Transverse colon (tissue), 4 donors: ENCODE measurements around the gene ADIPOR1. TPM values are rescaled to one million over a fixed set of nuclear protein-coding genes. Genes with fewer than 3 reads are reported as not detected.
"Not testable (repeated sequence)": the region's sequence is repeated elsewhere in the genome, so short reads cannot be mapped to it uniquely, and the experiment has no call there.

Experiments
- DNase-seq: peaks from one replicate; pipeline ENCODE4 v3.0.0-alpha.2; 2019
- H3K27ac ChIP-seq, 4 donors: fragments of 200-600 bp; sonication (generic); 2 replicates each; pipeline ENCODE4 v1.5.1; 2016 to 2018; ENCODE audit warnings: inconsistent platforms in 4 of 4
- H3K27me3 ChIP-seq: fragments of 200-600 bp; sonication (generic); 2 replicates; pipeline ENCODE4 v1.5.1; 2017; ENCODE audit warnings: inconsistent platforms
- H3K36me3 ChIP-seq, 4 donors: fragments of 200-600 bp; sonication (generic); 2 replicates each; pipeline ENCODE4 v1.5.1; 2017 to 2019; ENCODE audit warnings: inconsistent platforms in 4 of 4
- H3K4me1 ChIP-seq, 4 donors: fragments of 200-600 bp; sonication (generic); 2 replicates each; pipeline ENCODE4 v1.5.1; 2017 to 2020; ENCODE audit warnings: inconsistent platforms in 4 of 4
- H3K4me3 ChIP-seq, 4 donors: fragments of 200-600 bp; sonication (generic); 1 replicate in 1 of 4; 2 replicates in 3 of 4; pipeline versions ENCODE4 v1.5.1 to v1.6.1; 2017 to 2019; ENCODE audit warnings: inconsistent platforms in 4 of 4
- H3K9me3 ChIP-seq, 2 donors: fragments of 200-600 bp; sonication (generic); 2 replicates each; pipeline ENCODE4 v1.5.1; 2017 to 2019; ENCODE audit warnings: inconsistent platforms in 2 of 2
- CTCF ChIP-seq, 5 experiments: fragments of 200-600 bp in 3 of 5; fragments of 450-650 bp in 2 of 5; sonication (generic) in 3 of 5; IDR thresholded peaks; 1 replicate in 2 of 5; 2 replicates in 3 of 5; pipeline ENCODE4 v1.5.1; 2016 to 2017; ENCODE audit warnings: antibody characterized with exemption in 5 of 5, inconsistent platforms in 3 of 5, mild to moderate bottlenecking in 2 of 5, moderate library complexity in 1 of 5
- EP300 ChIP-seq: sonication (generic); formaldehyde crosslinking; IDR thresholded peaks from one replicate; pipeline ENCODE4 v1.6.1; 2017; ENCODE audit warnings: antibody characterized with exemption, low read depth
- POLR2A ChIP-seq: fragments of 450-650 bp; IDR thresholded peaks from one replicate; pipeline ENCODE4 v1.6.1; 2016; ENCODE audit warnings: antibody characterized with exemption, mild to moderate bottlenecking, moderate library complexity
- POLR2AphosphoS5 ChIP-seq, 3 donors: sonication (generic); formaldehyde crosslinking; IDR thresholded peaks; one replicate each; pipeline ENCODE4 v1.6.1; 2016; ENCODE audit warnings: antibody characterized with exemption in 3 of 3
- WGBS, 2 donors: methylation state at CpG; one replicate each; pipeline ENCODE4 v1.1.5; 2018; ENCODE audit warnings: low coverage in 1 of 2; 5-methylcytosine and 5-hydroxymethylcytosine counted together
- in situ Hi-C, 4 donors: fragments of 200-750 bp; cut with MboI; loops; one replicate each; pipeline versions ENCODE4 v1.15.0 to v1.15.1; 2017; ENCODE audit warnings: low sequenced_read_pairs in 3 of 4, low pct_ligation_motif_present in 1 of 4, low pct_unique_long_range_greater_than_20kb in 1 of 4
- intact Hi-C: fragments of 100-400 bp; cut with DNase I; formaldehyde crosslinking; loops from one replicate; pipeline ENCODE4 v1.15.1; 2023; ENCODE audit warnings: low total_unique reads
- total RNA-seq, 4 donors: library from RNA; depleted of rRNA; stranded (reverse); fragments of >200 nt; gene quantifications; one replicate each; pipeline ENCODE4 v1.1.0, GENCODE V29; 2016

Gene ADIPOR1
- total RNA-seq, 4 donors from 2014 or later: 19.1 to 103 (median 60.6) TPM

GRCh38 chr1:202919615-202920014 is 38.5 kb downstream of the ADIPOR1 start:
- in situ Hi-C loops (loop anchor here in 2 of 4 donors (10.0 kb wide), 1 partner anchor 75 kb away; no protein-coding TSS in a partner anchor), intact Hi-C loops (no loop called here)
- TF ChIP-seq EP300: no peak
- no peak for TF ChIP-seq CTCF (IDR thresholded peaks at IDR 0.05)
- TF ChIP-seq POLR2A: no peak
- no peak for TF ChIP-seq POLR2AphosphoS5 (IDR thresholded peaks at IDR 0.05)
- H3K9me3 ChIP-seq: no peaks in the 10 kb centered on the region
- no peak overlapping the region for H3K4me3 ChIP-seq
- DNase-seq: no peak
- H3K27ac ChIP-seq: no peak overlapping the region
- no peaks in the 10 kb centered on the region for H3K27me3 ChIP-seq
- peaks cover 0 to 48% (median 23%) of the 10 kb centered on the region in 4 donors for H3K36me3 ChIP-seq
- H3K4me1 ChIP-seq: peaks cover 0 to 16% (median 0%) of the 10 kb centered on the region in 4 donors

GRCh38 chr1:202915146-202915545 is 43.0 kb downstream of the ADIPOR1 start:
- H3K4me1 ChIP-seq: no peaks in the 10 kb centered on the region
- no peak for DNase-seq
- intact Hi-C loops (no loop called here), in situ Hi-C loops (no loop called here)
- no peaks in the 10 kb centered on the region for H3K27me3 ChIP-seq
- H3K9me3 ChIP-seq: no peaks in the 10 kb centered on the region
- no peak overlapping the region for H3K4me3 ChIP-seq
- TF ChIP-seq POLR2AphosphoS5 (IDR thresholded peaks at IDR 0.05): no peak
- no peak for TF ChIP-seq CTCF (IDR thresholded peaks at IDR 0.05)
- H3K36me3 ChIP-seq: peaks cover 0 to 76% (median 29%) of the 10 kb centered on the region in 4 donors
- no peak overlapping the region for H3K27ac ChIP-seq

DNA sequence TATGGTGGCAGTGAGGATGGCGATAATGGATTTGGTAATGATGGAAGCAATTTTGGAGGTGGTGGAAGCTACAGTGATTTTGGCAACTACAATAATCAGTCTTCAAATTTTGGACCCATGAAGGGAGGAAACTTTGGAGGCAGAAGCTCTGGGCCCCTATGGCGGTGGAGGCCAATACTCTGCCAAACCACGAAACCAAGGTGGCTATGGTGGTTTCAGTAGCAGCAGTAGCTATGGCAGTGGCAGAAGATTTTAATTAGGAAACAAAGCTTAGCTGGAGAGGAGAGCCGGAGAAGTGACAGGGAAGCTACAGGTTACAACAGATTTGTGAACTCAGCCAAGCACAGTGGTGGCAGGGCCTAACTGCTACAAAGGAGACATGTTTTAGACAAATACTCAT is 45.6 kb downstream of the ADIPOR1 start:
- 89 to 100% methylated on average over 1 to 4 of the region's 4 CpGs for WGBS, 2 donors
- H3K4me3 ChIP-seq, H3K4me1 ChIP-seq, H3K27ac ChIP-seq, intact Hi-C loops, DNase-seq, H3K9me3 ChIP-seq, H3K27me3 ChIP-seq, in situ Hi-C loops: not testable (repeated sequence)
- H3K36me3 ChIP-seq: peaks cover 0 to 67% (median 31%) of the 10 kb centered on the region in 4 donors

DNA sequence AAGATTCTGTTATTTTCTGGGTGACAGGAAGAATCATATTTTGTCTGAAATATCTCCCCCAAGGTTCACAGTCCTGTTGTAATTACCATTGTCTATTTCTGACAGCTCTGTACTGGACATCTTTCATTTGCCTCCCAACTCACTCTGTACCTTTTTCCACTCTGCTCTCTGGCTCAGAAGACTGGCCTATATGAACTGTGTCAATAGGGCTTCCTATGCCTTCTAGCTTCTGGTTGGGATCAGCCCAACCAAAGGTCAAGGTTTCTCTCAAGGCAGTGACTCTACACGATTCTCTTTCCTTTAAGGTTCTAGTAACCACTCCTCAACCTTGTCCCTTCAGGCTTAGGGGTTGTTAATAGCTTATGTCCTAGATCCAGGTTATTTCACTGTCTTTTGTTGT is 48.6 kb downstream of the ADIPOR1 start:
- 79 to 80% methylated on average over 1 of the region's 1 CpG for WGBS, 2 donors
- no peak for DNase-seq
- H3K4me3 ChIP-seq: no peak overlapping the region
- H3K27me3 ChIP-seq: no peaks in the 10 kb centered on the region
- H3K36me3 ChIP-seq: peaks cover 0 to 63% (median 29%) of the 10 kb centered on the region in 4 donors
- TF ChIP-seq CTCF (IDR thresholded peaks at IDR 0.05) (no peak), POLR2A (no peak), POLR2AphosphoS5 (IDR thresholded peaks at IDR 0.05) (no peak), EP300 (no peak)
- no peak overlapping the region for H3K27ac ChIP-seq
- in situ Hi-C loops: no loop called here
- H3K4me1 ChIP-seq: no peaks in the 10 kb centered on the region
- intact Hi-C loops: no loop called here
- H3K9me3 ChIP-seq: no peaks in the 10 kb centered on the region

- Histone ChIP-seq H3K4me1 (no peaks in the 10 kb centered on the region), H3K27ac (no peak overlapping the region), H3K36me3 (peaks cover 0 to 65% (median 29%) of the 10 kb centered on the region in 4 donors), H3K27me3 (no peaks in the 10 kb centered on the region), H3K4me3 (no peak overlapping the region), H3K9me3 (no peaks in the 10 kb centered on the region)
- intact Hi-C loops (no loop called here), in situ Hi-C loops (no loop called here)
- TF ChIP-seq CTCF (IDR thresholded peaks at IDR 0.05) (no peak), POLR2AphosphoS5 (IDR thresholded peaks at IDR 0.05) (no peak), POLR2A (no peak), EP300 (no peak)
- DNase-seq: no peak
- WGBS, 2 donors: 98 to 99% methylated on average over 4 to 6 of the region's 6 CpGs
Observed at GRCh38 chr1:202908998-202909397, 49.1 kb downstream of the ADIPOR1 start.
